Endothelial cell of umbilical vein (primary cell): ENCODE results near the gene PPM1M.

Experiments used
- JUN ChIP-seq: IDR thresholded peaks from 2 replicates; pipeline ENCODE4 v1.6.1; 2011; ENCODE audit warnings: borderline replicate concordance, low read depth; ENCODE audit not compliant: insufficient read length, insufficient read depth
- MYC ChIP-seq: IDR thresholded peaks from one replicate; pipeline ENCODE4 v1.6.1; 2011; ENCODE audit warnings: mild to moderate bottlenecking, low read depth, low read length
- POLR2A ChIP-seq: IDR thresholded peaks from 2 replicates; pipeline ENCODE4 v1.6.1; 2012; ENCODE audit warnings: low read depth, mild to moderate bottlenecking, control low read depth, low read length
- POLR2AphosphoS5 ChIP-seq: IDR thresholded peaks from 2 replicates; pipeline ENCODE4 v1.6.1; 2012; ENCODE audit warnings: low read depth, mild to moderate bottlenecking, control low read depth, low read length, moderate library complexity; ENCODE audit not compliant: insufficient read depth
- TF ChIP-seq, protein P1 (sequence below), 2 donors: IDR thresholded peaks; 1 replicate in 1 of 2; 2 replicates in 1 of 2; pipeline ENCODE4 v1.5.1; 2011; ENCODE audit warnings: low read length in 2 of 2, mild to moderate bottlenecking in 2 of 2, moderate library complexity in 2 of 2, control low read depth in 1 of 2, inconsistent platforms in 1 of 2, low read depth in 1 of 2; ENCODE audit not compliant: insufficient read depth in 1 of 2; ENCODE audit errors: extremely low read depth in 1 of 2

DNA sequence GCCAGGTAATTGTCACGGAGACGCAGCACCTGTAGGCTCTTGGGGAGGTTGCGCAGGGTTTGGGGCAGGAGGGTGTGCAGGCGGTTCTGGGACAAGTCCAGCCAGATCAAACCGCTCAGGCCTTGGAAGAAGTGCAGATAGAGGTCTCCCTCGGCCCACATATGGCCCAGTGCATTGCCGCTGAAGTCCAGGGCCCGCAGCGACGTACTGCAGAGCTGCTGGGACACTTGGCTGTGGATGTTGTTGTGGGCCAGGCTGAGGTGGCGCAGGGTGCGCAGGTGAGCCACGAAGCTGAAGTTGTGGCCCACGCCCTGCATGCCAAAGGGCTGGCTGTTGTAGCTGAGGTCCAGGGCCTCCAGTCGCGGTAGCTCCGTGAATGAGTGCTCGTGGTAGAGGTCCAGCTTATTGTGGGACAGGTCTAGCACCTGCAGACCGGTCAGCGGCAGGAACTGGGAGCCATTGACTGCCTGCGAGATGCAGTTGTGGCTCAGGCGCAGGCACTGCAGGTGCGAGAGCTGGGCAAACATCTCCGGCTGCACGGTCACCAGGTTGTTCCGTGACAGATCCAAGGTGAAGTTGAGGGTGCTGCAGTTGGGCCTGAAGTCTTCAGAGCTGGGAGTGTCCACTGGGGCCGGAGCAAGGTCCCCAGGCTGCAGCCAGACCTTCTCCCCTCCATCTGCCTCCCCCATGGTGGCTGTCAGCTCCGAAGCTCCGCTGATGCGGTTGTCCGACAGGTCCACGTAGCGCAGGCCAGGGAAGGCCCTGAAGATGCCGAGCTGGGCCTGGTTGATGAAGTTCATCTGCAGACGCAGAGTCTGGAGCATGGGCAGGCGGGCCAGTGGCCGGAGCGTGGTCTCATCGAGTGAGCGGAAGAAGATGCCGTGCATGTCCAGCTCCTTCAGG, 23.0 kb upstream of the PPM1M start:
- TF ChIP-seq, protein P1, sequence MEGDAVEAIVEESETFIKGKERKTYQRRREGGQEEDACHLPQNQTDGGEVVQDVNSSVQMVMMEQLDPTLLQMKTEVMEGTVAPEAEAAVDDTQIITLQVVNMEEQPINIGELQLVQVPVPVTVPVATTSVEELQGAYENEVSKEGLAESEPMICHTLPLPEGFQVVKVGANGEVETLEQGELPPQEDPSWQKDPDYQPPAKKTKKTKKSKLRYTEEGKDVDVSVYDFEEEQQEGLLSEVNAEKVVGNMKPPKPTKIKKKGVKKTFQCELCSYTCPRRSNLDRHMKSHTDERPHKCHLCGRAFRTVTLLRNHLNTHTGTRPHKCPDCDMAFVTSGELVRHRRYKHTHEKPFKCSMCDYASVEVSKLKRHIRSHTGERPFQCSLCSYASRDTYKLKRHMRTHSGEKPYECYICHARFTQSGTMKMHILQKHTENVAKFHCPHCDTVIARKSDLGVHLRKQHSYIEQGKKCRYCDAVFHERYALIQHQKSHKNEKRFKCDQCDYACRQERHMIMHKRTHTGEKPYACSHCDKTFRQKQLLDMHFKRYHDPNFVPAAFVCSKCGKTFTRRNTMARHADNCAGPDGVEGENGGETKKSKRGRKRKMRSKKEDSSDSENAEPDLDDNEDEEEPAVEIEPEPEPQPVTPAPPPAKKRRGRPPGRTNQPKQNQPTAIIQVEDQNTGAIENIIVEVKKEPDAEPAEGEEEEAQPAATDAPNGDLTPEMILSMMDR (IDR thresholded peaks at IDR 0.05; ENCODE audit: extremely low read depth in 1 of 2, insufficient read depth in 1 of 2, low read depth in 1 of 2, low read length in 2 of 2) = no peak
- TF ChIP-seq POLR2AphosphoS5 = no peak
- TF ChIP-seq JUN = no peak
- no peak for TF ChIP-seq MYC
- TF ChIP-seq POLR2A = no peak
